Vagina (tissue), 2 donors: ENCODE data around the gene MAK.

Experiments used
- CTCF ChIP-seq, 3 experiments: fragments of 450-650 bp in 2 of 3; fragments of 200-600 bp in 1 of 3; sonication (generic) in 1 of 3; IDR thresholded peaks; one replicate each; pipeline ENCODE4 v1.5.1; 2017 to 2019; ENCODE audit warnings: antibody characterized with exemption in 3 of 3, mild to moderate bottlenecking in 2 of 3, moderate library complexity in 2 of 3
- POLR2A ChIP-seq, 2 donors: fragments of 450-650 bp; IDR thresholded peaks; one replicate each; pipeline ENCODE4 v1.6.1; 2017; ENCODE audit warnings: antibody characterized with exemption in 2 of 2, mild to moderate bottlenecking in 2 of 2, moderate library complexity in 2 of 2

GRCh38 chr6:10874207-10874606 lies 35.9 kb upstream of the MAK start:
- no peak for TF ChIP-seq CTCF (IDR thresholded peaks at IDR 0.05)
- no peak for TF ChIP-seq POLR2A (IDR thresholded peaks at IDR 0.05)
